GM23338 (cell line): ENCODE data around the gene THSD7A. TPM values are rescaled to one million over a fixed set of nuclear protein-coding genes. Genes with fewer than 3 reads are reported as not detected.

Experiments used
- ATAC-seq: fragments of 200-7000 bp; cut with Tn5 transposase; 3 replicates; pipeline ENCODE4 v1.9.1; 2020
- DNase-seq: peaks from one replicate; pipeline ENCODE4 v3.0.0-alpha.2; 2015; ENCODE audit warnings: low spot score
- H2AFZ ChIP-seq: fragments of 200-600 bp; sonication (generic); 2 replicates; pipeline ENCODE4 v1.8.0; 2016; ENCODE audit warnings: antibody characterized with exemption, mild to moderate bottlenecking, moderate library complexity
- H3F3A ChIP-seq: fragments of 200-600 bp; sonication (generic); replicated peaks from 2 replicates; pipeline ENCODE4 v1.8.0; 2017; ENCODE audit warnings: antibody characterized with exemption, mixed run types, low read depth
- H3K27ac ChIP-seq: fragments of 200-600 bp; sonication (generic); 2 replicates; pipeline ENCODE4 v1.6.1; 2016; ENCODE audit warnings: low read depth
- H3K27me3 ChIP-seq: fragments of 200-600 bp; sonication (generic); 2 replicates; pipeline ENCODE4 v1.8.0; 2016; ENCODE audit warnings: mild to moderate bottlenecking, mixed run types, moderate library complexity; ENCODE audit not compliant: insufficient read depth
- H3K36me3 ChIP-seq: fragments of 200-600 bp; sonication (generic); 2 replicates; pipeline ENCODE4 v1.8.0; 2016; ENCODE audit warnings: mild to moderate bottlenecking; ENCODE audit not compliant: insufficient read depth
- H3K4me1 ChIP-seq: fragments of 200-600 bp; sonication (generic); 2 replicates; pipeline ENCODE4 v1.8.0; 2016; ENCODE audit warnings: mild to moderate bottlenecking, moderate library complexity; ENCODE audit not compliant: insufficient read depth
- H3K4me2 ChIP-seq: fragments of 200-600 bp; sonication (generic); 2 replicates; pipeline ENCODE4 v1.7.1; 2017; ENCODE audit warnings: mixed run types
- H3K4me3 ChIP-seq: fragments of 200-600 bp; sonication (generic); 2 replicates; pipeline ENCODE4 v1.6.1; 2016; ENCODE audit warnings: mixed run types
- H3K79me2 ChIP-seq: fragments of 200-600 bp; sonication (generic); replicated peaks from 2 replicates; pipeline ENCODE4 v1.8.0; 2017; ENCODE audit warnings: mild to moderate bottlenecking; ENCODE audit not compliant: insufficient read depth
- H3K9me2 ChIP-seq: fragments of 200-600 bp; sonication (generic); 2 replicates; pipeline ENCODE4 v1.8.0; 2017; ENCODE audit not compliant: insufficient read depth
- H4K20me1 ChIP-seq: fragments of 200-600 bp; sonication (generic); replicated peaks from 2 replicates; pipeline ENCODE4 v1.8.0; 2017; ENCODE audit warnings: mild to moderate bottlenecking; ENCODE audit not compliant: insufficient read depth
- H3K27ac Mint-ChIP-seq: 2 replicates; pipeline ENCODE4 v1.8.0; 2020; ENCODE audit warnings: inconsistent platforms, mild to moderate bottlenecking, moderate library complexity, mixed read lengths
- H3K27me3 Mint-ChIP-seq: 3 replicates; pipeline ENCODE4 v1.8.0; 2022; ENCODE audit warnings: low read depth, mild to moderate bottlenecking, moderate library complexity, mixed read lengths, inconsistent platforms; ENCODE audit not compliant: insufficient read depth, poor library complexity
- H3K36me3 Mint-ChIP-seq: 3 replicates; pipeline ENCODE4 v1.8.0; 2021; ENCODE audit warnings: low read depth, mild to moderate bottlenecking, inconsistent platforms, moderate library complexity, mixed read lengths
- H3K4me1 Mint-ChIP-seq: 3 replicates; pipeline ENCODE4 v1.8.0; 2020; ENCODE audit warnings: mild to moderate bottlenecking, inconsistent platforms, mixed read lengths
- H3K4me3 Mint-ChIP-seq: 3 replicates; pipeline ENCODE4 v1.8.0; 2021; ENCODE audit warnings: moderate library complexity, mild to moderate bottlenecking, inconsistent platforms, mixed read lengths
- H3K9me3 Mint-ChIP-seq: 3 replicates; pipeline ENCODE4 v1.8.0; 2020; ENCODE audit warnings: moderate library complexity, mild to moderate bottlenecking, inconsistent platforms, mixed read lengths
- CREB1 ChIP-seq: fragments of 250-450 bp; sonication (Bioruptor Pico); IDR thresholded peaks from 2 replicates; pipeline ENCODE4 v1.5.0; 2020; ENCODE audit warnings: low read depth, mild to moderate bottlenecking, moderate library complexity
- CTCF ChIP-seq, 2 experiments: fragments of 200-600 bp in 1 of 2; sonication (generic) in 1 of 2; conservative IDR thresholded peaks; 2 replicates each; pipeline versions ENCODE4 v1.5.1 to v1.6.1; 2016 to 2017; ENCODE audit warnings: antibody characterized with exemption in 2 of 2, low read depth in 2 of 2, mild to moderate bottlenecking in 2 of 2, moderate library complexity in 1 of 2
- ETS1 ChIP-seq: IDR thresholded peaks from 2 replicates; pipeline ENCODE4 v1.6.1; 2016; ENCODE audit warnings: antibody characterized with exemption
- EZH2 ChIP-seq: fragments of 200-600 bp; sonication (generic); IDR thresholded peaks from one replicate; pipeline ENCODE4 v1.8.0; 2017; ENCODE audit warnings: antibody characterized with exemption, mild to moderate bottlenecking, low read depth; ENCODE audit not compliant: unreplicated experiment
- EZH2phosphoT487 ChIP-seq: fragments of 200-600 bp; sonication (generic); IDR thresholded peaks from one replicate; pipeline ENCODE4 v1.8.1; 2018; ENCODE audit warnings: antibody characterized with exemption; ENCODE audit not compliant: unreplicated experiment
- JUNB ChIP-seq: IDR thresholded peaks from one replicate; pipeline ENCODE4 v1.6.1; 2016; ENCODE audit warnings: antibody characterized with exemption; ENCODE audit not compliant: unreplicated experiment
- NANOG ChIP-seq: IDR thresholded peaks from 2 replicates; pipeline ENCODE4 v1.6.1; 2016; ENCODE audit warnings: antibody characterized with exemption, borderline replicate concordance
- POLR2AphosphoS5 ChIP-seq: IDR thresholded peaks from 2 replicates; pipeline ENCODE4 v1.6.1; 2016; ENCODE audit warnings: antibody characterized with exemption, low read depth
- REST ChIP-seq: IDR thresholded peaks from one replicate; pipeline ENCODE4 v1.6.1; 2018; ENCODE audit warnings: antibody characterized with exemption; ENCODE audit not compliant: unreplicated experiment
- STAT1 ChIP-seq: IDR thresholded peaks from one replicate; pipeline ENCODE4 v1.6.1; 2016; ENCODE audit warnings: antibody characterized with exemption; ENCODE audit not compliant: unreplicated experiment
- ZNF114 ChIP-seq: fragments of 250-450 bp; sonication (Bioruptor Pico); IDR thresholded peaks from 2 replicates; pipeline ENCODE4 v1.5.0; 2020; ENCODE audit warnings: mild to moderate bottlenecking, moderate library complexity
- ZNF331 ChIP-seq: fragments of 250-450 bp; sonication (Bioruptor Pico); IDR thresholded peaks from 2 replicates; pipeline ENCODE4 v1.5.0; 2020; ENCODE audit warnings: low read depth, mild to moderate bottlenecking, moderate library complexity
- ZNF462 ChIP-seq: fragments of 250-450 bp; sonication (Bioruptor Pico); IDR thresholded peaks from 2 replicates; pipeline ENCODE4 v1.5.0; 2020; ENCODE audit warnings: mild to moderate bottlenecking, moderate library complexity
- polyA plus RNA-seq: library from polyadenylated mRNA; unstranded; fragments of >200 nt; fragmentation: Nextera tagmentation; extraction: Ambion mirVana; gene quantifications from 2 replicates; pipeline ENCODE4 v1.2.1, GENCODE V29; 2016
- total RNA-seq: library from RNA; depleted of rRNA; stranded (reverse); fragments of >200 nt; shearing (Covaris generic); gene quantifications from 2 replicates; pipeline ENCODE4 v1.2.3, GENCODE V29; 2014

The THSD7A gene
- total and polyA plus RNA-seq, 2 experiments from 2014 or later: 1.3 to 2.1 TPM

- Histone ChIP-seq H3K4me3 (no peak overlapping the region), H3K4me1 (no peaks in the 10 kb centered on the region), H4K20me1 (no peaks in the 10 kb centered on the region), H3F3A (no peaks in the 10 kb centered on the region), H3K27me3 (no peaks in the 10 kb centered on the region), H3K9me2 (no peaks in the 10 kb centered on the region), H3K27ac (no peak overlapping the region), H3K36me3 (no peaks in the 10 kb centered on the region), H3K4me2 (no peak overlapping the region), H2AFZ (no peak overlapping the region), H3K79me2 (no peaks in the 10 kb centered on the region)
- Mint-ChIP-seq H3K27me3 (no peaks in the 10 kb centered on the region), H3K4me1 (no peaks in the 10 kb centered on the region), H3K27ac (no peak overlapping the region), H3K9me3 (peaks cover 14% of the 10 kb centered on the region), H3K36me3 (peaks cover 15% of the 10 kb centered on the region; the same call in 2 of the 3 replicates), H3K4me3 (no peak overlapping the region)
- TF ChIP-seq ETS1 (no peak), ZNF114 (CRISPR knock-in tag) (no peak), ZNF331 (CRISPR knock-in tag) (no peak), EZH2 (no peak), CTCF (conservative IDR thresholded peaks at IDR 0.05; ENCODE audit: low read depth in 2 of 2) (no peak), NANOG (no peak), ZNF462 (no peak), EZH2phosphoT487 (no peak), POLR2AphosphoS5 (no peak), REST (no peak), JUNB (no peak), STAT1 (no peak), CREB1 (CRISPR knock-in tag) (no peak)
- ATAC-seq (no peak), DNase-seq (no peak)
Measured at GRCh38 chr7:11394438-11394837, 437.6 kb downstream of the THSD7A start.
